ENCODE data around the gene SPHK1. TPM values are rescaled to one million over a fixed set of nuclear protein-coding genes. Genes with fewer than 3 reads are reported as not detected.

The SPHK1 gene
- total and polyA plus RNA-seq, 2 experiments from 2014 or later, result 72.3 to 113 TPM

DNA sequence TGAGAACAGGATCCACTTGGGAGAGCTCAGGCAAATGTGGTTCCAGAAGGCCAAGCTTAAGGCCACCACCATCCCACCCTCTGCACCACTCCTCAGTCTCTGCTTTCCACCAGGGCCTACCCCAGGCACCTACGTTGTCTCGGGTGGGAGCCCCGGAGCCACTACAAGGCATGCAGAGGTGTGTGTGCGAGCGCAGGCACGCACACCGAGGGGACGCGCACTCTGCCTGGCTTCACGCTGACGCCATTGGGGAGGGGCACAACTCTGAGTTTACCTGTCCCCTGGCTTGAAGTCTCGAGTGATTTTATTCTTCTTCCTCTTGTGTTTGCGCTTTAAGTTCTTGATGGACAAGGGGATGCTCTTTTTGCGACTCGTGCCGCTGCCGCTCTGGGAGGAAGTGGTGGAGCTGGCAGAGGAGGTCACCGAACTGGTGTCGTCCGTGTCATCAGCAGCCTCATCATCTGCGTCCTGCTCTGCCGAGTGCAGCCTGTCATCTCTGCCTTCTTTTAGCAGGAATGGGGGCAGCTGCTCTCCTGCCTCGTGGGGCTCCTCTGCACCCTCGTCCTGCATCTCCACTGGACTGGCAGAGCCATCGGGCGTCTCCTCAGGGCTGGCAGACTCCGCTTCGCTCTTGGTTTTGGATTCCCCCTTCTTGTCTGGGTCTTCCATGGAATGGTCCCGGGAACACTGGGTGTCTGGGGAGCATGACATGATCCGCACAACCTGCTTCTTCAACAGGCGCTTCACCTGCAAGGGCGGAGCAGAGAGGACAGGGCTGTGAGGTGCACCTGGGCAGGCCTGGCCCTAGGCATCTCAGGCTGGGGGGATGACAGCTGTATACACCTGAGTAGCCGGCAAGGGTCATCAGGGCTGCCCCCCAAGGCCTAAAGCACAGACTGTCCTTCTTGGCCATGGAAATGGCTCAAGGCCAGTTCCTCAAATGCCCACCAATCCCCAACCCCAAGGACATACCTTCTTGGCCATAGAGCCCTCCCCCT is 15.1 kb downstream of the SPHK1 start:
- no peaks in the 10 kb centered on the region for H4K20me1 ChIP-seq (ENCODE audit: insufficient read depth)
- no peaks in the 10 kb centered on the region for H3K27me3 ChIP-seq (replicated peaks; ENCODE audit: insufficient read depth)
- TF ChIP-seq EZH2phosphoT487 (IDR thresholded peaks at IDR 0.05; ENCODE audit: insufficient read depth, low read depth), result no peak
- no peak for TF ChIP-seq EZH2 (IDR thresholded peaks at IDR 0.05; ENCODE audit: insufficient read depth, poor library complexity, severe bottlenecking)
- no peak overlapping the region for H3K27ac ChIP-seq
- no peaks in the 10 kb centered on the region for H3K9me2 ChIP-seq (ENCODE audit: insufficient read depth)
- H3F3A ChIP-seq (ENCODE audit: insufficient read depth), result no peaks in the 10 kb centered on the region
- no peaks in the 10 kb centered on the region for H3K79me2 ChIP-seq (ENCODE audit: insufficient read depth)
- H3K4me2 ChIP-seq (ENCODE audit: unreplicated experiment), result no peak overlapping the region
- no peak overlapping the region for H3K9ac ChIP-seq
- H3K4me3 ChIP-seq, result no peak overlapping the region
- no peaks in the 10 kb centered on the region for H3K4me1 ChIP-seq (ENCODE audit: insufficient read depth)
- in situ Hi-C loops (cut with MboI), result loop anchor here (5.0 kb wide), 1 partner anchor 97 kb away; no protein-coding TSS in a partner anchor
- no peak for DNase-seq
- no peaks in the 10 kb centered on the region for H3K9me3 ChIP-seq (ENCODE audit: low read depth)
- peaks cover 11% of the 10 kb centered on the region; the same call in 1 of the 2 replicates for H3K36me3 ChIP-seq (ENCODE audit: low read depth)
- 89 to 91% methylated on average over 33 of the region's 33 CpGs for WGBS, 2 experiments (ENCODE audit: low coverage in 1 of 2, low lambda C conversion rate in 2 of 2, missing lambda C conversion rate in 2 of 2)
- no peak overlapping the region for H2AFZ ChIP-seq

DNA sequence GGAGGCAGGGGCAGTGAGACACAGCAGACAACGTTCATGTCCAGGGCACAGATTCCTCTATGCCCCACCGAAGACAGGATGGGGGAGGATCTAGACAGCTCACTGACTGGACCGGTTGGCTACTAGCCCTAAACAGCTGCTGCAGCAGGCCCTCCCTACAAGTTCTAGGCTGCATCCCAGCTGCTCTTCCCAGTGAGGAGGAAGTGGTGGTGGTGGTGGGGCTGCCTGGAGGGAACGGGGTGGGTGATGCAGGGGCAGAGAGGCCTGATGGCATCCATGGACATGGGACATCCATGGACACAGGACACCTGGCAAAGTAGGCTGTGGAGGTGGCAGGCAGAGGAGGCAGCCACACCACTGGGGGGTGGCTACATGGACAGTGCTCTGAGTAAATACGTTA is 18.3 kb downstream of the SPHK1 start:
- no peaks in the 10 kb centered on the region for H3K9me2 ChIP-seq (ENCODE audit: insufficient read depth)
- no peaks in the 10 kb centered on the region for H3F3A ChIP-seq (ENCODE audit: insufficient read depth)
- TF ChIP-seq EZH2 (IDR thresholded peaks at IDR 0.05; ENCODE audit: insufficient read depth, poor library complexity, severe bottlenecking) (no peak), EZH2phosphoT487 (IDR thresholded peaks at IDR 0.05; ENCODE audit: insufficient read depth, low read depth) (no peak)
- H3K79me2 ChIP-seq (ENCODE audit: insufficient read depth), result peaks cover 14% of the 10 kb centered on the region
- in situ Hi-C loops (cut with MboI), result no loop called here
- H3K4me2 ChIP-seq (ENCODE audit: unreplicated experiment), result no peak overlapping the region
- no peak overlapping the region for H2AFZ ChIP-seq
- H3K9ac ChIP-seq, result no peak overlapping the region
- DNase-seq, result no peak
- H3K36me3 ChIP-seq (ENCODE audit: low read depth), result peaks cover 10% of the 10 kb centered on the region; the same call in 1 of the 2 replicates
- no peaks in the 10 kb centered on the region for H4K20me1 ChIP-seq (ENCODE audit: insufficient read depth)
- no peak overlapping the region for H3K27ac ChIP-seq
- 64% methylated on average over 5 of the region's 5 CpGs for WGBS, 2 experiments (ENCODE audit: low coverage in 1 of 2, low lambda C conversion rate in 2 of 2, missing lambda C conversion rate in 2 of 2)
- no peaks in the 10 kb centered on the region for H3K9me3 ChIP-seq (ENCODE audit: low read depth)
- no peaks in the 10 kb centered on the region for H3K27me3 ChIP-seq (replicated peaks; ENCODE audit: insufficient read depth)
- no peak overlapping the region for H3K4me3 ChIP-seq
- no peaks in the 10 kb centered on the region for H3K4me1 ChIP-seq (ENCODE audit: insufficient read depth)

DNA sequence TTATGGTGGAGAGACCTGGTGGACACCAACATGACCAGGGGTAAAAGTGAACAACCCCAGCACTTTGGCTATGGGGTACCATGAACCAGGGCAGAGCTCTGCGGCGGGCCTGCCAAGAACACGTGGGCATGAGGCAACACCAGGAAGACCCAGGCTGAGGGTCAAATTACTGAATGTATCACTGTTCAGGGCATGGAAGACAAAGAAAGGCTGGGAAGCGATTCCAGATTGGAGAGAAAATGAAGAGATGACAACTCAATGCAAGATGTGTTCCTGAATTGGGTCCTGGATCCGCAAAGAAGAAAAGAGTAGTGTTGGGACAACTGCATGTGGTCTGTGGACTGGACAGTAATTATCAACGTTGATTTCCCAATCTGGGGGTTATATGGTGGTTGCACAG is 19.8 kb downstream of the SPHK1 start:
- in situ Hi-C loops (cut with MboI), result no loop called here
- H3K79me2 ChIP-seq (ENCODE audit: insufficient read depth), result peaks cover 27% of the 10 kb centered on the region
- no peak overlapping the region for H3K4me2 ChIP-seq (ENCODE audit: unreplicated experiment)
- H3K9me3 ChIP-seq (ENCODE audit: low read depth), result no peaks in the 10 kb centered on the region
- no peaks in the 10 kb centered on the region for H4K20me1 ChIP-seq (ENCODE audit: insufficient read depth)
- no peaks in the 10 kb centered on the region for H3K27me3 ChIP-seq (replicated peaks; ENCODE audit: insufficient read depth)
- no peak overlapping the region for H3K27ac ChIP-seq
- no peak overlapping the region for H3K9ac ChIP-seq
- H3K9me2 ChIP-seq (ENCODE audit: insufficient read depth), result no peaks in the 10 kb centered on the region
- no peaks in the 10 kb centered on the region for H3F3A ChIP-seq (ENCODE audit: insufficient read depth)
- no peak for TF ChIP-seq EZH2phosphoT487 (IDR thresholded peaks at IDR 0.05; ENCODE audit: insufficient read depth, low read depth)
- no peak for TF ChIP-seq EZH2 (IDR thresholded peaks at IDR 0.05; ENCODE audit: insufficient read depth, poor library complexity, severe bottlenecking)
- no peak overlapping the region for H3K4me3 ChIP-seq
- H3K36me3 ChIP-seq (ENCODE audit: low read depth), result peaks cover 8% of the 10 kb centered on the region; the same call in 1 of the 2 replicates
- DNase-seq, result no peak
- no peak overlapping the region for H2AFZ ChIP-seq
- no peaks in the 10 kb centered on the region for H3K4me1 ChIP-seq (ENCODE audit: insufficient read depth)
- WGBS, 2 experiments (ENCODE audit: low coverage in 1 of 2, low lambda C conversion rate in 2 of 2, missing lambda C conversion rate in 2 of 2), result 81 to 85% methylated on average over 6 of the region's 6 CpGs

DNA sequence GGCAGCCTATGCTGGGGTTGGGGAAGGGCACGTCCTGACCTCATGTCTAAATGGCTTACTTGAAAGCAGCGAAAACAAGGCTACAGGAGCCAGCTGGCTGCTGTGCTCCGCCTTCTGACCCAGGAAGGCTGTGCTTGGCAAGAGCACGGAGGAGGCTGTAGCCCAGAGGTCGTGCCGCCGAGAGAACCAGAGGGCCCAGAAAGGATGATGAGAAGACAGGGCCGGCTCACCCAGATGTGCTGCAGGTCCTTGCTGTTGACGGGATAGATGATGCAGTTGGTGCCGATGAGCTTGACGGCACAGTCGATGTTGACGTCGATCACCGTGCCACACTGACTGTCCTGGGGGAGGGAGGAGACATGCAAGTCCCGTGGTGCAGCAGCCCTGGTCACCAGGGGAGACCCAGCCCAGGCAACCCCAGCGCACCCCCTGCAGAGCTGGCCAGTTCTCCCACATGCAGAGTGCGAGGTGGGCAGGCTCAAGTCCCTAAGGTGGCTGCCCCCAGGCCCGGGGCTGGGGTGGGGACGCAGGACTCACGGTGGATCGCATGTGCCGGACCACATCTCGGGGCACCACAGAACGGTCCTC is 20.7 kb downstream of the SPHK1 start:
- Histone ChIP-seq H3K4me2 (ENCODE audit: unreplicated experiment) (no peak overlapping the region), H3F3A (ENCODE audit: insufficient read depth) (no peaks in the 10 kb centered on the region)

More for the DNA sequence above, 20.7 kb downstream of the SPHK1 start:
- no peaks in the 10 kb centered on the region for H3K9me2 ChIP-seq (ENCODE audit: insufficient read depth)
- no peak overlapping the region for H3K27ac ChIP-seq
- H3K9me3 ChIP-seq (ENCODE audit: low read depth), result no peaks in the 10 kb centered on the region
- H3K79me2 ChIP-seq (ENCODE audit: insufficient read depth), result peaks cover 35% of the 10 kb centered on the region
- in situ Hi-C loops (cut with MboI), result no loop called here
- no peak overlapping the region for H3K4me3 ChIP-seq
- no peak overlapping the region for H2AFZ ChIP-seq
- TF ChIP-seq EZH2phosphoT487 (IDR thresholded peaks at IDR 0.05; ENCODE audit: insufficient read depth, low read depth) (no peak), EZH2 (IDR thresholded peaks at IDR 0.05; ENCODE audit: insufficient read depth, poor library complexity, severe bottlenecking) (no peak)
- peaks cover 8% of the 10 kb centered on the region; the same call in 1 of the 2 replicates for H3K36me3 ChIP-seq (ENCODE audit: low read depth)
- H3K4me1 ChIP-seq (ENCODE audit: insufficient read depth), result no peaks in the 10 kb centered on the region
- no peaks in the 10 kb centered on the region for H4K20me1 ChIP-seq (ENCODE audit: insufficient read depth)
- H3K27me3 ChIP-seq (replicated peaks; ENCODE audit: insufficient read depth), result no peaks in the 10 kb centered on the region
- WGBS, 2 experiments (ENCODE audit: low coverage in 1 of 2, low lambda C conversion rate in 2 of 2, missing lambda C conversion rate in 2 of 2), result 87 to 91% methylated on average over 23 to 24 of the region's 25 CpGs
- no peak for DNase-seq
- H3K9ac ChIP-seq, result no peak overlapping the region
